ENCODE results near the gene STK38L.

DNA sequence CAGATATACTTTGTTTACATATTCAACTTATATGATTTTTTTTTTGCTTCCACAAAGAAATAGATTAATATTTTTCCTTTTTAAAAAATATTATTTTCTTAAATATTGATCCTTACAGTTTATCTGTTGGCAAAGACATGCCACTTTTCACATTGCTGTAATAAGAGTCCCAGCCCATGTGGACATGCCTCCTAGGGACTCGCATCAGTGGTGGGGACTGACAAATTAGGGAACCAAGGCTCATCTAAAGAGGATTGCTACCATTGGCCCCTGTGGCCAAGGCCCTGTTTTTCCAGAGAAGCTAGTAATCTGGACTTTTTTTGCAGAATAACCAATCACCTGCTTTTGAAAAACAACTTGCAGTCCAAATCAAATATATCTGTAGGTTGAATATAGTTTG lies 60.8 kb downstream of the STK38L start:
- TF ChIP-seq, protein P1, sequence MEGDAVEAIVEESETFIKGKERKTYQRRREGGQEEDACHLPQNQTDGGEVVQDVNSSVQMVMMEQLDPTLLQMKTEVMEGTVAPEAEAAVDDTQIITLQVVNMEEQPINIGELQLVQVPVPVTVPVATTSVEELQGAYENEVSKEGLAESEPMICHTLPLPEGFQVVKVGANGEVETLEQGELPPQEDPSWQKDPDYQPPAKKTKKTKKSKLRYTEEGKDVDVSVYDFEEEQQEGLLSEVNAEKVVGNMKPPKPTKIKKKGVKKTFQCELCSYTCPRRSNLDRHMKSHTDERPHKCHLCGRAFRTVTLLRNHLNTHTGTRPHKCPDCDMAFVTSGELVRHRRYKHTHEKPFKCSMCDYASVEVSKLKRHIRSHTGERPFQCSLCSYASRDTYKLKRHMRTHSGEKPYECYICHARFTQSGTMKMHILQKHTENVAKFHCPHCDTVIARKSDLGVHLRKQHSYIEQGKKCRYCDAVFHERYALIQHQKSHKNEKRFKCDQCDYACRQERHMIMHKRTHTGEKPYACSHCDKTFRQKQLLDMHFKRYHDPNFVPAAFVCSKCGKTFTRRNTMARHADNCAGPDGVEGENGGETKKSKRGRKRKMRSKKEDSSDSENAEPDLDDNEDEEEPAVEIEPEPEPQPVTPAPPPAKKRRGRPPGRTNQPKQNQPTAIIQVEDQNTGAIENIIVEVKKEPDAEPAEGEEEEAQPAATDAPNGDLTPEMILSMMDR (IDR thresholded peaks at IDR 0.05; ENCODE audit: insufficient read depth, low read length): no peak
- TF ChIP-seq POLR2AphosphoS5 (IDR thresholded peaks at IDR 0.05; ENCODE audit: low read depth): no peak
